ENCODE data around the gene PLCD1. TPM values are rescaled to one million over a fixed set of nuclear protein-coding genes. Genes with fewer than 3 reads are reported as not detected.

The PLCD1 gene
- total and polyA plus RNA-seq, 2 of the 13 experiments (the other 11 are each of a cell fraction or from before 2014, with no cell fraction given): 10.1 to 12.4 TPM

DNA sequence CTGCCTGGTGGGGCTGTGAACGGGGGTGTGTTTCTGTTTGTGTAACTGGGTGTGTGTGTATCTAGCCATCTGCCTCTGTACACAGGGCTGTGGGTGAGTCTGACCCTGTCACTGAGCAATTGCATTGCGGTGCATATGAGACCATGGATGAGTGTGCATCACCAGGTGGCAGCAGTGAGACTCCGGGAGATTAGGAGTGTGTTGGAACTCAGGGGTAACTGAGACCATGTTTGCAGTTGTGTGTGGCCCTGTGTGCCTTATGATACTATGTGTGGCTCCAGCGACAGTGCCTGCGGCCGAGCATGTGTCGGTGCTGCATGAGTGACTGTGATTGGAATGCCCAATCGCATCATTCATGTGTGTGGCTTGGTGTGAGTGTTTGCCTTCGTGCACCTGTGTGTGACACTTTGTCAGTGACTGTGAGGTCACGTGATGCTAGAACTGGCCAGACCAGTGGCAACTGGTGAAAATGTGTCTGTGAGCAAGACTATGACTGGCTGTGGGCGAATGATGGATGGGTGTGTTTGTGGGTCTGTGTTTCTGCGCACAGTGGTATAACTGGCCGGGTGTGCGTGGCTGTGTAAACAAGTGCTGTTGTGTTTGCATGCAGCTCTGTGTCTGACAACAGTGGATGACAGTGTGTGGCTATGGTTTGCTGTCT lies 24.9 kb downstream of the PLCD1 start (continued):
- no peak for TF ChIP-seq SKI (IDR thresholded peaks at IDR 0.05; ENCODE audit: partially characterized antibody)
- 0 out of 2 replicates have a peak, but pooled peaks have one; percentile 17 for TF ChIP-seq ZNF607 (CRISPR knock-in tag; IDR thresholded peaks at IDR 0.05; ENCODE audit: borderline replicate concordance)
- TF ChIP-seq ZNF574 (CRISPR knock-in tag; IDR thresholded peaks at IDR 0.05): peak; percentile 19; the same call in 1 of the 2 replicates
- TF ChIP-seq NFYB (CRISPR knock-in tag; IDR thresholded peaks at IDR 0.05): no peak; the same call in 1 of the 2 replicates
- TF ChIP-seq ZNF337 (CRISPR knock-in tag; IDR thresholded peaks at IDR 0.05; ENCODE audit: borderline replicate concordance, low read depth): 0 out of 2 replicates have a peak, but pooled peaks have one; percentile 61
- TF ChIP-seq ZNF354B (CRISPR knock-in tag; IDR thresholded peaks at IDR 0.05): no peak
- 0 out of 2 replicates have a peak, but pooled peaks have one; percentile 22 for TF ChIP-seq ZNF367 (CRISPR knock-in tag; IDR thresholded peaks at IDR 0.05; ENCODE audit: borderline replicate concordance)
- no peak for TF ChIP-seq POLR2AphosphoS5 (IDR thresholded peaks at IDR 0.05; ENCODE audit: low read depth, low read length)
- no peak for TF ChIP-seq SNAPC5 (CRISPR knock-in tag; IDR thresholded peaks at IDR 0.05; ENCODE audit: borderline replicate concordance)
- TF ChIP-seq E2F5 (CRISPR knock-in tag; conservative IDR thresholded peaks at IDR 0.05): no peak
- peak; percentile 60; the same call in 1 of the 2 replicates for TF ChIP-seq ELF3 (CRISPR knock-in tag; IDR thresholded peaks at IDR 0.05)
- no peak for TF ChIP-seq GRHL1 (CRISPR knock-in tag; conservative IDR thresholded peaks at IDR 0.05)
- TF ChIP-seq, protein P1, sequence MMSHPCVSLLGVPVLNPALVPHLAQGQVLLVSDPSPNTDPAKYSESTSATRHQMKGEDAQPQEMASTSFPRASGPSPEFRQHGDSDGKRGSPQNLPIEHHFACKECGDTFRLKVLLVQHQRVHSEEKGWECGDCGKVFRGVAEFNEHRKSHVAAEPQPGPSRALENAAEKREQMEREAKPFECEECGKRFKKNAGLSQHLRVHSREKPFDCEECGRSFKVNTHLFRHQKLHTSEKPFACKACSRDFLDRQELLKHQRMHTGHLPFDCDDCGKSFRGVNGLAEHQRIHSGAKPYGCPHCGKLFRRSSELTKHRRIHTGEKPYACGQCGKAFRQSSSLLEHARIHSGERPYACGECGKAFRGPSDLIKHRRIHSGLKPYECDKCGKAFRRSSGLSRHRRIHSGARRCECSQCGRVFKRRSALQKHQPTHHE (CRISPR knock-in tag; IDR thresholded peaks at IDR 0.05; ENCODE audit: borderline replicate concordance): no peak
- TF ChIP-seq KLF6 (CRISPR knock-in tag; IDR thresholded peaks at IDR 0.05): 0 out of 2 replicates have a peak, but pooled peaks have one; percentile 29
- TF ChIP-seq ZNF558 (CRISPR knock-in tag; IDR thresholded peaks at IDR 0.05; ENCODE audit: borderline replicate concordance): no peak
- no peak for TF ChIP-seq KMT2A (CRISPR knock-in tag; IDR thresholded peaks at IDR 0.05)
- TF ChIP-seq TRIM24 (CRISPR knock-in tag; IDR thresholded peaks at IDR 0.05): no peak
- TF ChIP-seq ZNF296 (CRISPR knock-in tag; conservative IDR thresholded peaks at IDR 0.05): no peak
- peak; percentile 79; the same call in 1 of the 2 replicates for TF ChIP-seq BRD4 (CRISPR knock-in tag; IDR thresholded peaks at IDR 0.05)
- no peak for TF ChIP-seq ZNF383 (CRISPR knock-in tag; IDR thresholded peaks at IDR 0.05; ENCODE audit: borderline replicate concordance)
- no peak for TF ChIP-seq ZNF576 (CRISPR knock-in tag; IDR thresholded peaks at IDR 0.05)
- TF ChIP-seq NFKBIZ (CRISPR knock-in tag; IDR thresholded peaks at IDR 0.05): peak; percentile 80; the same call in 1 of the 2 replicates

Data from HepG2 (cell line).